Measurements from ENCODE around the gene DSCAM.

Gene DSCAM

DNA sequence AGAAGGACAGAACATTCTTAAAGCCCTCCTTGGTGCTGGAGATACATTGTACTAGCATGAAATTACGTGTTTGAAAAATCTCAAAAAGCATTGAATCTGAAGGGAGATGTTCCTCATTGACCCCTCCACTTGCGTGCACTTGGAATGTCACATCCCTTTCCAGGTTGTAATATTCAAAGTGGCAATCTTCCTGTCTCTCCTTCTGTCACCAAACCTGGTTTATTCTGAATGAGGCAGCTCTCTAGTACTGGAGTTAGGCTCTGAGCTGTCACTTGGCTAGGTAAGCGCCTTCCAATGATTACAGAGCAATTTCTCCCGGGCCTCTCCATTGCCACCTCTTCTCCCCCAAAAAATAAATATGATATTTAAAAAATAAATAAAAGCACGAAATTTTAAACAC, 855 bp downstream of the DSCAM start:
- H3K4me1 ChIP-seq (ENCODE audit: control extremely low read depth in 1 of 4, control insufficient read depth in 4 of 4, insufficient read depth in 4 of 4, low read length in 3 of 4), result peaks cover 0 to 11% (median 3%) of the 10 kb centered on the region in 4 experiments
- H3K27ac ChIP-seq (ENCODE audit: insufficient read depth in 1 of 2, low read depth in 1 of 2, low read length in 2 of 2, poor library complexity in 1 of 2, severe bottlenecking in 2 of 2), result no peak overlapping the region
- no peaks in the 10 kb centered on the region for H3K9me3 ChIP-seq (ENCODE audit: control extremely low read depth in 1 of 5, control insufficient read depth in 4 of 5, insufficient read depth in 2 of 5, low read depth in 1 of 5, low read length in 4 of 5)
- no peaks in the 10 kb centered on the region for H3K36me3 ChIP-seq (ENCODE audit: control insufficient read depth in 4 of 4, insufficient read depth in 4 of 4, low read length in 3 of 4)
- peaks cover 11 to 82% (median 36%) of the 10 kb centered on the region in 5 experiments for H3K27me3 ChIP-seq (replicated peaks in 2 of 5; ENCODE audit: control insufficient read depth in 4 of 5, insufficient read depth in 5 of 5, low read length in 4 of 5)
- WGBS (ENCODE audit: insufficient coverage), result 74% methylated on average over 2 of the region's 5 CpGs
- DNase-seq, result no peak
- CTCF ChIA-PET, result no interaction called here
- POLR2A ChIA-PET, result no interaction called here
- no peak overlapping the region for H3K4me3 ChIP-seq (ENCODE audit: control insufficient read depth in 1 of 7, extremely low read depth in 1 of 7, insufficient read depth in 4 of 7, low read depth in 2 of 7, low read length in 6 of 7)

DNA sequence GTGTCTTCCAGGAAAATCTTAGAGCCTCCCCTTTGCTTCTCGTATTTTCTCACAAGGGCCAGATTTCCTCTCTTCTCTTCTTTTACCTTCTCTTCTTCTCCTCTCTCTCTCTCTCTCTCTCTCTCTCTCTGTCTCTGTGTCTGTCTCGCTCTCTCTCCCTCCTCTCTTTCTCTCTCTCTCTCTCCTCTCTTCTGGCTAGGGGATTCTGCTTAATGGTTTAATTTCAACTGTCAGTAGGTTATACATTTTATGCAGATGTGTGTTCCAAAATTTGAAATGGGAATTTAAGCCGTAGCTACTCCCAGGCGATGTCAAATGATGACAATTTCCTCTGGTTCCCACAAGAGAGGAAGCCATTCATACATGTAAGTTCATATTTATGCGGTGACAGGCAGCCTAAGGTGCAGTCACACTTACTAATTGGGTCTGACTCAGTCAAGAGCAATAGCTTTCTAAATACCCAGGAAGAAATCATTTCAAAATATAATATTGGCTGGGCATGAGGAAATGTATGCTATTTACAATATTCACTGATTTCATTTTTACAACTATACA, 1.4 kb downstream of the DSCAM start:
- DNase-seq, result peak in 1 of 3 donors; percentile 8
- H3K4me3 ChIP-seq (ENCODE audit: control insufficient read depth in 1 of 7, extremely low read depth in 1 of 7, insufficient read depth in 4 of 7, low read depth in 2 of 7, low read length in 6 of 7), result no peak overlapping the region
- CTCF ChIA-PET, result no interaction called here
- peaks cover 11 to 83% (median 40%) of the 10 kb centered on the region in 5 experiments for H3K27me3 ChIP-seq (replicated peaks in 2 of 5; ENCODE audit: control insufficient read depth in 4 of 5, insufficient read depth in 5 of 5, low read length in 4 of 5)
- 15% methylated on average over 3 of the region's 5 CpGs for WGBS (ENCODE audit: insufficient coverage)
- no peaks in the 10 kb centered on the region for H3K36me3 ChIP-seq (ENCODE audit: control insufficient read depth in 4 of 4, insufficient read depth in 4 of 4, low read length in 3 of 4)
- H3K4me1 ChIP-seq (ENCODE audit: control extremely low read depth in 1 of 4, control insufficient read depth in 4 of 4, insufficient read depth in 4 of 4, low read length in 3 of 4), result peaks cover 0 to 11% (median 3%) of the 10 kb centered on the region in 4 experiments
- POLR2A ChIA-PET, result no interaction called here
- H3K9me3 ChIP-seq (ENCODE audit: control extremely low read depth in 1 of 5, control insufficient read depth in 4 of 5, insufficient read depth in 2 of 5, low read depth in 1 of 5, low read length in 4 of 5), result no peaks in the 10 kb centered on the region
- no peak overlapping the region for H3K27ac ChIP-seq (ENCODE audit: insufficient read depth in 1 of 2, low read depth in 1 of 2, low read length in 2 of 2, poor library complexity in 1 of 2, severe bottlenecking in 2 of 2)

GRCh38 chr21:40844935-40845334, 2.0 kb downstream of the DSCAM start:
- Histone ChIP-seq H3K36me3 (ENCODE audit: control insufficient read depth in 4 of 4, insufficient read depth in 4 of 4, low read length in 3 of 4) (no peaks in the 10 kb centered on the region), H3K4me3 (ENCODE audit: control insufficient read depth in 1 of 7, extremely low read depth in 1 of 7, insufficient read depth in 4 of 7, low read depth in 2 of 7, low read length in 6 of 7) (no peak overlapping the region), H3K4me1 (ENCODE audit: control extremely low read depth in 1 of 4, control insufficient read depth in 4 of 4, insufficient read depth in 4 of 4, low read length in 3 of 4) (peaks cover 0 to 11% (median 3%) of the 10 kb centered on the region in 4 experiments), H3K27ac (ENCODE audit: insufficient read depth in 1 of 2, low read depth in 1 of 2, low read length in 2 of 2, poor library complexity in 1 of 2, severe bottlenecking in 2 of 2) (no peak overlapping the region), H3K9me3 (ENCODE audit: control extremely low read depth in 1 of 5, control insufficient read depth in 4 of 5, insufficient read depth in 2 of 5, low read depth in 1 of 5, low read length in 4 of 5) (no peaks in the 10 kb centered on the region), H3K27me3 (replicated peaks in 2 of 5; ENCODE audit: control insufficient read depth in 4 of 5, insufficient read depth in 5 of 5, low read length in 4 of 5) (peaks cover 11 to 83% (median 40%) of the 10 kb centered on the region in 5 experiments)
- 86% methylated on average over 4 of the region's 5 CpGs for WGBS (ENCODE audit: insufficient coverage)
- ChIA-PET CTCF (no interaction called here), POLR2A (no interaction called here)
- DNase-seq, result no peak

DNA sequence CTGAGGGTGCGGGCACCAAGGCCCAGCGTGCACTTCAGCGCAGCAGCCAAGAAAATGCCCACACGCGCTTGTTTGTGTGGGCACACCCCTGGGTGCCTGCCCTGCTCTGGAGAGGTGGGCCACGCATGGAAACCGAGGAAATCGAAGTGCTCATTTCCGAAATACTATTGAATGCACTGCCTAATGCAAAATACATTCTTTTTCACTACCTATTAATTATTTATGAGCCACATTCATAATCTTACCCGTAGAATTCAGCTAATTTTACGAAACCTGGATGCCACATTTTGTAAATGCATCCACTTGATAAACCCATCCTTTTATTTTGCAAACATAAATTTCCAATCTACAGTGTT, 4.8 kb downstream of the DSCAM start:
- H3K36me3 ChIP-seq (ENCODE audit: control insufficient read depth in 4 of 4, insufficient read depth in 4 of 4, low read length in 3 of 4), result no peaks in the 10 kb centered on the region
- ChIA-PET POLR2A (no interaction called here), CTCF (no interaction called here)
- DNase-seq, result no peak
- peaks cover 0 to 11% (median 3%) of the 10 kb centered on the region in 4 experiments for H3K4me1 ChIP-seq (ENCODE audit: control extremely low read depth in 1 of 4, control insufficient read depth in 4 of 4, insufficient read depth in 4 of 4, low read length in 3 of 4)
- H3K27me3 ChIP-seq (replicated peaks in 2 of 5; ENCODE audit: control insufficient read depth in 4 of 5, insufficient read depth in 5 of 5, low read length in 4 of 5), result peaks cover 11 to 75% (median 24%) of the 10 kb centered on the region in 5 experiments
- H3K27ac ChIP-seq (ENCODE audit: insufficient read depth in 1 of 2, low read depth in 1 of 2, low read length in 2 of 2, poor library complexity in 1 of 2, severe bottlenecking in 2 of 2), result no peak overlapping the region
- no peak overlapping the region for H3K4me3 ChIP-seq (ENCODE audit: control insufficient read depth in 1 of 7, extremely low read depth in 1 of 7, insufficient read depth in 4 of 7, low read depth in 2 of 7, low read length in 6 of 7)
- H3K9me3 ChIP-seq (ENCODE audit: control extremely low read depth in 1 of 5, control insufficient read depth in 4 of 5, insufficient read depth in 2 of 5, low read depth in 1 of 5, low read length in 4 of 5), result no peaks in the 10 kb centered on the region
- 47% methylated on average over 11 of the region's 11 CpGs for WGBS (ENCODE audit: insufficient coverage)

DNA sequence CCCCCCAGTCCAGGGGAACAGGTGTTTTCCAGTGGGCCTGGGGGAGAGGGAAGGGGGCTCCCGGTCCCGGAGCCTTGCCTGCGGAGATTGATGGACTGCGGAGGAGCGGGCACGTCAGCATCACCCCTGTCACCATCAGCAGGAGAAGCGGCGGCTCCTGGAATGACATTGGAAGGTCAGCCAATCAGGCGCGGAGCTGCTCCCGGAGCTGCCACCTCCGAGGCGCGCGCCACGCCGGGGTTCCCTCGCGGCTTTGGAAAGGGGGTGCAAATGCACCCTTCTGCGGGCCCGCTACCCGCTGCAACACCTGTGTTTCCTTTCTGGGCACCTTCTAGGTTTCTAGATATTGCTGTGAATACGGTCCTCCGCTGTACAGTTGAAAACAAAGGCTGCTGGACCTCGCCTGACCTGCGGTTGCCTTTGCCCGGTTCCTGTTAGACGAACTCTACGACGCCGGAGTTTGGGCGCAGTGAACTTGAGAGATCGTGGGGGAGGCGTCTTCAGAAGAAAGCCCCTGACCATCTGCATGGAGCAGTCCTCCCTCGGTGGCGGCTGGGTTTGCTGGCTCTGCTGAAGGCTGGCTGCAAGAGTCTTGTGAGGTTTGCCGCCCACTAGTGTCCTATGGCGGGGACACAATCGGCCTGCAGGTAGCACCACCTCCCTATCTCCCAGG, 5.3 kb downstream of the DSCAM start:
- Histone ChIP-seq H3K36me3 (ENCODE audit: control insufficient read depth in 4 of 4, insufficient read depth in 4 of 4, low read length in 3 of 4) (no peaks in the 10 kb centered on the region), H3K4me1 (ENCODE audit: control extremely low read depth in 1 of 4, control insufficient read depth in 4 of 4, insufficient read depth in 4 of 4, low read length in 3 of 4) (peaks cover 0 to 8% (median 3%) of the 10 kb centered on the region in 4 experiments), H3K4me3 (ENCODE audit: control insufficient read depth in 1 of 7, extremely low read depth in 1 of 7, insufficient read depth in 4 of 7, low read depth in 2 of 7, low read length in 6 of 7) (peak overlapping the region in 5 of 7 experiments; percentile 4 to 62 (median 43)), H3K27ac (ENCODE audit: insufficient read depth in 1 of 2, low read depth in 1 of 2, low read length in 2 of 2, poor library complexity in 1 of 2, severe bottlenecking in 2 of 2) (no peak overlapping the region), H3K9me3 (ENCODE audit: control extremely low read depth in 1 of 5, control insufficient read depth in 4 of 5, insufficient read depth in 2 of 5, low read depth in 1 of 5, low read length in 4 of 5) (no peaks in the 10 kb centered on the region), H3K27me3 (replicated peaks in 2 of 5; ENCODE audit: control insufficient read depth in 4 of 5, insufficient read depth in 5 of 5, low read length in 4 of 5) (peaks cover 11 to 75% (median 22%) of the 10 kb centered on the region in 5 experiments)
- under 1% methylated on average over 36 of the region's 39 CpGs for WGBS (ENCODE audit: insufficient coverage)
- DNase-seq, result peak; percentile 46 to 53 (median 47)
- ChIA-PET POLR2A (no interaction called here), CTCF (no interaction called here)

- Histone ChIP-seq H3K4me3 (ENCODE audit: control insufficient read depth in 1 of 7, extremely low read depth in 1 of 7, insufficient read depth in 4 of 7, low read depth in 2 of 7, low read length in 6 of 7) (no peak overlapping the region), H3K9me3 (ENCODE audit: control extremely low read depth in 1 of 5, control insufficient read depth in 4 of 5, insufficient read depth in 2 of 5, low read depth in 1 of 5, low read length in 4 of 5) (no peaks in the 10 kb centered on the region), H3K27me3 (replicated peaks in 2 of 5; ENCODE audit: control insufficient read depth in 4 of 5, insufficient read depth in 5 of 5, low read length in 4 of 5) (peaks cover 6 to 73% (median 20%) of the 10 kb centered on the region in 5 experiments), H3K27ac (ENCODE audit: insufficient read depth in 1 of 2, low read depth in 1 of 2, low read length in 2 of 2, poor library complexity in 1 of 2, severe bottlenecking in 2 of 2) (no peak overlapping the region), H3K36me3 (ENCODE audit: control insufficient read depth in 4 of 4, insufficient read depth in 4 of 4, low read length in 3 of 4) (no peaks in the 10 kb centered on the region), H3K4me1 (ENCODE audit: control extremely low read depth in 1 of 4, control insufficient read depth in 4 of 4, insufficient read depth in 4 of 4, low read length in 3 of 4) (peaks cover 0 to 8% (median 3%) of the 10 kb centered on the region in 4 experiments)
- no peak for DNase-seq
- ChIA-PET POLR2A (no interaction called here), CTCF (no interaction called here)
- 88% methylated on average over 10 of the region's 15 CpGs for WGBS (ENCODE audit: insufficient coverage)
Observed at GRCh38 chr21:40840401-40841125, 6.4 kb downstream of the DSCAM start.

- ChIA-PET POLR2A (no interaction called here), CTCF (no interaction called here)
- no peak for DNase-seq
- 44% methylated on average over 1 of the region's 2 CpGs for WGBS (ENCODE audit: insufficient coverage)
- peaks cover 0 to 62% (median 20%) of the 10 kb centered on the region in 5 experiments for H3K27me3 ChIP-seq (replicated peaks in 2 of 5; ENCODE audit: control insufficient read depth in 4 of 5, insufficient read depth in 5 of 5, low read length in 4 of 5)
- H3K27ac ChIP-seq (ENCODE audit: insufficient read depth in 1 of 2, low read depth in 1 of 2, low read length in 2 of 2, poor library complexity in 1 of 2, severe bottlenecking in 2 of 2), result no peak overlapping the region
- H3K4me1 ChIP-seq (ENCODE audit: control extremely low read depth in 1 of 4, control insufficient read depth in 4 of 4, insufficient read depth in 4 of 4, low read length in 3 of 4), result peaks cover 0 to 8% (median 3%) of the 10 kb centered on the region in 4 experiments
- H3K9me3 ChIP-seq (ENCODE audit: control extremely low read depth in 1 of 5, control insufficient read depth in 4 of 5, insufficient read depth in 2 of 5, low read depth in 1 of 5, low read length in 4 of 5), result no peaks in the 10 kb centered on the region
- H3K36me3 ChIP-seq (ENCODE audit: control insufficient read depth in 4 of 4, insufficient read depth in 4 of 4, low read length in 3 of 4), result no peaks in the 10 kb centered on the region
- no peak overlapping the region for H3K4me3 ChIP-seq (ENCODE audit: control insufficient read depth in 1 of 7, extremely low read depth in 1 of 7, insufficient read depth in 4 of 7, low read depth in 2 of 7, low read length in 6 of 7)
Observed at GRCh38 chr21:40839521-40839920, 7.4 kb downstream of the DSCAM start.

Measured in common myeloid progenitor, CD34-positive (primary cell).